ENCODE data around the gene CECR2. TPM values are rescaled to one million over a fixed set of nuclear protein-coding genes. Genes with fewer than 3 reads are reported as not detected.
A peak's percentile ranks its signal among the peaks of the same experiment; 100 is the strongest.

The CECR2 gene
- total and polyA plus RNA-seq, 2 of the 8 experiments (the other 6 are each of a cell fraction or from before 2014, with no cell fraction given), result 18.3 to 123 TPM

GRCh38 chr22:17366830-17367229 is 2.4 kb upstream of the CECR2 start:
- Histone ChIP-seq H3K4ac (replicated peaks; ENCODE audit: insufficient read length, low read depth, low read length) (peak overlapping the region; percentile 2), H2BK20ac (ENCODE audit: low read length) (peak overlapping the region; percentile 93; the same call in 1 of the 2 replicates), H3K27me3 (replicated peaks in 1 of 4; ENCODE audit: control insufficient read depth in 3 of 4, extremely low read depth in 1 of 4, insufficient read depth in 3 of 4, low read length in 3 of 4) (no peaks in the 10 kb centered on the region), H3K79me1 (ENCODE audit: low read depth, low read length) (0 out of 2 replicates have a peak, but pooled peaks cover 2% of the 10 kb centered on the region), H3K79me2 (ENCODE audit: control insufficient read depth in 1 of 2, insufficient read depth in 2 of 2, low read length in 2 of 2) (peaks cover 22 to 36% of the 10 kb centered on the region in 2 experiments), H2AFZ (ENCODE audit: low read length) (no peak overlapping the region), H3K23ac (ENCODE audit: insufficient read length) (no peak overlapping the region), H2BK5ac (ENCODE audit: low read depth, low read length) (peak overlapping the region; percentile 90), H3K4me2 (ENCODE audit: insufficient read depth in 1 of 2, low read depth in 2 of 2, low read length in 2 of 2) (peak overlapping the region; percentile 74 to 75), H3K27ac (ENCODE audit: low read depth, low read length) (no peak overlapping the region), H3K56ac (replicated peaks; ENCODE audit: insufficient read length, low read depth, low read length) (no peak overlapping the region), H3K9ac (replicated peaks in 1 of 4; ENCODE audit: extremely low read depth in 1 of 4, low read depth in 3 of 4, low read length in 3 of 4) (no peak overlapping the region; a peak in 1 of 7 replicates), H3K4me3 (ENCODE audit: extremely low read depth in 1 of 4, insufficient read depth in 2 of 4, low read depth in 3 of 4, low read length in 4 of 4) (peak overlapping the region; percentile 14 to 90 (median 31); a peak in 4 of 8 replicates), H2AK5ac (ENCODE audit: low read depth, low read length) (no peak overlapping the region; the same call in 1 of the 2 replicates), H3K36me3 (ENCODE audit: control insufficient read depth in 2 of 4, insufficient read depth in 4 of 4, low read length in 3 of 4) (no peaks in the 10 kb centered on the region), H3K23me2 (ENCODE audit: low read depth, low read length) (peaks cover 12% of the 10 kb centered on the region; the same call in 1 of the 2 replicates), H4K5ac (ENCODE audit: insufficient read length, low read depth, low read length) (no peak overlapping the region), H2BK12ac (ENCODE audit: low read depth, low read length) (peak overlapping the region; percentile 90), H3K4me1 (replicated peaks in 1 of 4; ENCODE audit: control insufficient read depth in 3 of 4, insufficient read depth in 4 of 4, low read length in 3 of 4) (peaks cover 0 to 13% (median 4%) of the 10 kb centered on the region in 4 experiments; a peak in 5 of 7 replicates), H2BK120ac (replicated peaks; ENCODE audit: low read depth, low read length) (no peak overlapping the region), H3K9me3 (ENCODE audit: insufficient read depth in 2 of 2, low read depth in 1 of 2, low read length in 1 of 2) (no peaks in the 10 kb centered on the region), H4K8ac (ENCODE audit: extremely low read depth, insufficient read depth, low read length) (no peak overlapping the region), H3K18ac (ENCODE audit: extremely low read depth, low read length) (peak overlapping the region; percentile 87), H4K20me1 (replicated peaks in 1 of 2; ENCODE audit: control insufficient read depth in 1 of 2, insufficient read depth in 2 of 2, low read length in 2 of 2) (no peaks in the 10 kb centered on the region), H2BK15ac (ENCODE audit: low read length) (0 out of 2 replicates have a peak overlapping the region, but pooled peaks have one; percentile 72), H3K14ac (ENCODE audit: insufficient read length) (no peak overlapping the region), H4K91ac (replicated peaks; ENCODE audit: insufficient read length, low read length) (no peak overlapping the region)
- FAIRE-seq (peak; percentile 87), DNase-seq (ENCODE audit: low read depth in 1 of 2, low spot score in 2 of 2) (peak in 1 of 2 experiments; percentile 79)
- ChIA-PET POLR2A (ENCODE audit: partially characterized antibody) (interaction anchor here (0.6 to 3.6 kb wide), 11 partner anchors 9 to 167 kb away, joined by 3 to 30 read pairs (median 3); no protein-coding TSS in a partner anchor), CTCF (ENCODE audit: partially characterized antibody) (interaction anchor here (0.6 to 4.4 kb wide), 14 partner anchors 9 to 244 kb away, joined by 3 to 24 read pairs (median 4); no protein-coding TSS in a partner anchor)
- 13% methylated on average over 11 of the region's 11 CpGs; no CpG with 5 or more reads in 1 of the 2 experiments for WGBS, 2 experiments (ENCODE audit: extremely low coverage in 1 of 2, insufficient coverage in 1 of 2, insufficient read length in 1 of 2, insufficient replicate concordance in 2 of 2, low coverage in 1 of 2, low lambda C conversion rate in 2 of 2, missing lambda C conversion rate in 1 of 2)
- no peak for TF ChIP-seq BCL11A (IDR thresholded peaks at IDR 0.05; ENCODE audit: low read depth in 2 of 2, low read length in 2 of 2)
- no peak for TF ChIP-seq KDM5A (IDR thresholded peaks at IDR 0.05; ENCODE audit: low read length)
- TF ChIP-seq SP2 (IDR thresholded peaks at IDR 0.05; ENCODE audit: low read length), result no peak
- no peak for TF ChIP-seq RFX5 (IDR thresholded peaks at IDR 0.05; ENCODE audit: borderline replicate concordance, low read depth, low read length)
- no peak for TF ChIP-seq PHF8 (conservative IDR thresholded peaks at IDR 0.05; ENCODE audit: low read depth, low read length)
- no peak for TF ChIP-seq KDM1A (IDR thresholded peaks at IDR 0.05; ENCODE audit: borderline replicate concordance, low read length)
- TF ChIP-seq RXRA (IDR thresholded peaks at IDR 0.05; ENCODE audit: insufficient read depth, low read depth, low read length), result no peak
- no peak for TF ChIP-seq CBX5 (IDR thresholded peaks at IDR 0.05; ENCODE audit: low read depth, low read length)
- TF ChIP-seq CREB1 (IDR thresholded peaks at IDR 0.05), result no peak
- no peak for TF ChIP-seq BACH1 (IDR thresholded peaks at IDR 0.05; ENCODE audit: low read length)
- 0 out of 2 replicates have a peak, but pooled peaks have one; percentile 33 for TF ChIP-seq MAX (IDR thresholded peaks at IDR 0.05)
- no peak for TF ChIP-seq POLR2AphosphoS5 (IDR thresholded peaks at IDR 0.05; ENCODE audit: low read depth, low read length)
- TF ChIP-seq SIN3A (conservative IDR thresholded peaks at IDR 0.05 in 1 of 2, IDR thresholded peaks at IDR 0.05 in 1 of 2; ENCODE audit: low read depth in 1 of 2, low read length in 2 of 2), result 0 out of 4 replicates have a peak, but pooled peaks of 1 of the 2 experiments have one; percentile 53
